Neuronal stem cell (in vitro differentiated cells): ENCODE data around the gene OR13G1.

ENCODE experiments used
- DNase-seq: peaks from one replicate; pipeline ENCODE4 v3.0.0-alpha.2; 2013; ENCODE audit warnings: low spot score
- H2AFZ ChIP-seq: one replicate; pipeline ENCODE4 v1.6.1; 2013; ENCODE audit warnings: mild to moderate bottlenecking, low read length, inconsistent platforms
- H2AK5ac ChIP-seq: 2 replicates; pipeline ENCODE4 v1.6.1; 2013; ENCODE audit warnings: low read depth, mild to moderate bottlenecking, inconsistent platforms, low read length, moderate library complexity, mixed read lengths
- H2BK120ac ChIP-seq: 2 replicates; pipeline ENCODE4 v1.6.1; 2013; ENCODE audit warnings: low read depth, mild to moderate bottlenecking, inconsistent platforms, low read length, moderate library complexity, mixed read lengths
- H2BK12ac ChIP-seq: one replicate; pipeline ENCODE4 v1.6.1; 2013; ENCODE audit warnings: low read length, inconsistent platforms
- H2BK15ac ChIP-seq: 2 replicates; pipeline ENCODE4 v1.6.1; 2013; ENCODE audit warnings: mild to moderate bottlenecking, low read length, inconsistent platforms, mixed read lengths
- H2BK5ac ChIP-seq: one replicate; pipeline ENCODE4 v1.6.1; 2013; ENCODE audit warnings: inconsistent platforms, mild to moderate bottlenecking, low read length, moderate library complexity
- H3K14ac ChIP-seq: one replicate; pipeline ENCODE4 v1.6.1; 2013; ENCODE audit warnings: low read length, inconsistent platforms
- H3K18ac ChIP-seq: 2 replicates; pipeline ENCODE4 v1.6.1; 2013; ENCODE audit warnings: low read length, inconsistent platforms
- H3K23ac ChIP-seq: 2 replicates; pipeline ENCODE4 v1.6.1; 2013; ENCODE audit warnings: low read depth, mild to moderate bottlenecking, mixed read lengths, low read length, inconsistent platforms; ENCODE audit not compliant: poor library complexity
- H3K27ac ChIP-seq: replicated peaks from 3 replicates; pipeline ENCODE4 v1.5.1; 2013; ENCODE audit warnings: low read length, inconsistent platforms
- H3K27me3 ChIP-seq, 3 experiments: 2 replicates each; pipeline ENCODE4 v1.6.1; 2013; ENCODE audit warnings: low read length in 3 of 3, mild to moderate bottlenecking in 2 of 3, inconsistent platforms in 1 of 3, low read depth in 1 of 3, mixed read lengths in 1 of 3, moderate library complexity in 1 of 3; ENCODE audit not compliant: control insufficient read depth in 3 of 3, insufficient read depth in 3 of 3
- H3K36me3 ChIP-seq, 2 donors: replicated peaks in 1 of 2; 2 replicates each; pipeline ENCODE4 v1.6.1; 2013; ENCODE audit warnings: low read length in 2 of 2; ENCODE audit not compliant: control insufficient read depth in 2 of 2, insufficient read depth in 2 of 2
- H3K4ac ChIP-seq: 2 replicates; pipeline ENCODE4 v1.6.1; 2013; ENCODE audit warnings: inconsistent platforms, mild to moderate bottlenecking, low read length, moderate library complexity
- H3K4me1 ChIP-seq, 2 donors: 1 replicate in 1 of 2; 2 replicates in 1 of 2; pipeline ENCODE4 v1.6.1; 2013; ENCODE audit warnings: low read length in 2 of 2, low read depth in 1 of 2; ENCODE audit not compliant: control insufficient read depth in 2 of 2, insufficient read depth in 1 of 2
- H3K4me2 ChIP-seq: one replicate; pipeline ENCODE4 v1.6.1; 2013; ENCODE audit warnings: mild to moderate bottlenecking, low read length, inconsistent platforms; ENCODE audit not compliant: insufficient read depth, poor library complexity, severe bottlenecking
- H3K4me3 ChIP-seq, 2 donors: 2 replicates each; pipeline ENCODE4 v1.5.1; 2013; ENCODE audit warnings: low read length in 2 of 2, mild to moderate bottlenecking in 2 of 2, inconsistent platforms in 1 of 2, moderate library complexity in 1 of 2
- H3K79me1 ChIP-seq: one replicate; pipeline ENCODE4 v1.6.1; 2013; ENCODE audit warnings: low read depth, mild to moderate bottlenecking, inconsistent platforms, low read length, moderate library complexity
- H3K9ac ChIP-seq: one replicate; pipeline ENCODE4 v1.6.1; 2013; ENCODE audit warnings: mild to moderate bottlenecking, low read depth, low read length, inconsistent platforms; ENCODE audit not compliant: poor library complexity
- H3K9me3 ChIP-seq, 2 donors: replicated peaks in 1 of 2; 2 replicates each; pipeline versions ENCODE3 to v1.6.1; 2013; ENCODE audit warnings: low read length in 2 of 2, mild to moderate bottlenecking in 2 of 2, inconsistent platforms in 1 of 2, low read depth in 1 of 2, mixed read lengths in 1 of 2, moderate library complexity in 1 of 2; ENCODE audit not compliant: control insufficient read depth in 2 of 2, insufficient read depth in 1 of 2
- H4K8ac ChIP-seq: one replicate; pipeline ENCODE4 v1.6.1; 2013; ENCODE audit warnings: low read depth, mild to moderate bottlenecking, inconsistent platforms, low read length, moderate library complexity
- H4K91ac ChIP-seq: one replicate; pipeline ENCODE4 v1.6.1; 2013; ENCODE audit warnings: low read length, low read depth, mild to moderate bottlenecking, inconsistent platforms; ENCODE audit not compliant: poor library complexity
- WGBS, 2 donors: extraction: QIAGEN DNeasy Blood & Tissue Kit; methylation state at CpG; one replicate each; pipeline ENCODE4 v1.1.7; 2013; ENCODE audit warnings: missing lambda C conversion rate in 2 of 2, mixed read lengths in 1 of 2; ENCODE audit not compliant: insufficient read length in 2 of 2, insufficient replicate concordance in 1 of 2; ENCODE audit errors: extremely low coverage in 2 of 2; 5-methylcytosine and 5-hydroxymethylcytosine counted together

The OR13G1 gene

DNA sequence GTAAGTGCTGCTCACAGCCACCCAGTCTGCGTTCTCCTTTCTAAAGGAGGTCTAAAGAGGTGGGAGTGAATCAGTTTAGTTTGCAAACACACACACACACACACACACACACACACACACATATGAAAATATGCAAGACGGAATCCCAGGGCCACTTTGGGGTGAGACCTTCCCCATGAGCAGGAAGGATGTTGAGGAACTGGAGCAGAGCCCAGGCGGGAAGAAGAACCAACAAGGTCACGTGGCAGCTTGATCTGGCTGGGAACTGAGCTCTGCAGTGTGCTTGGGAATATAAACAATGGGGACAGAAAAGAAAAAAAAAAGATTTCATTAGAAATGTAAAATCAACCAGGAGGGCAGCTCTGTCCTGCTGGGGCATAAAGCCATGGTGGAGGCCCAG lies 41.5 kb downstream of the OR13G1 start:
- no peak overlapping the region for H3K9ac ChIP-seq
- H3K27me3 ChIP-seq, result no peaks in the 10 kb centered on the region
- WGBS, 2 donors, result no CpG with 5 or more reads among the region's 4 CpGs
- no peak overlapping the region for H3K18ac ChIP-seq
- H2AFZ ChIP-seq, result no peak overlapping the region
- H2AK5ac ChIP-seq, result no peak overlapping the region
- H4K8ac ChIP-seq, result no peak overlapping the region
- H3K14ac ChIP-seq, result no peak overlapping the region
- H3K4me3 ChIP-seq, result no peak overlapping the region
- peaks cover 0 to 1% of the 10 kb centered on the region in 2 donors for H3K4me1 ChIP-seq
- no peak overlapping the region for H3K4ac ChIP-seq
- H3K4me2 ChIP-seq, result no peak overlapping the region
- H2BK5ac ChIP-seq, result no peak overlapping the region
- H2BK120ac ChIP-seq, result no peak overlapping the region
- no peak overlapping the region for H2BK15ac ChIP-seq
- no peak overlapping the region for H3K23ac ChIP-seq
- DNase-seq, result no peak
- H3K27ac ChIP-seq, result no peak overlapping the region
- no peaks in the 10 kb centered on the region for H3K36me3 ChIP-seq
- no peak overlapping the region for H4K91ac ChIP-seq
- H2BK12ac ChIP-seq, result no peak overlapping the region
- no peaks in the 10 kb centered on the region for H3K79me1 ChIP-seq
- H3K9me3 ChIP-seq, result peaks cover 0 to 2% of the 10 kb centered on the region in 2 donors

GRCh38 chr1:247627951-247628350 lies 51.6 kb downstream of the OR13G1 start:
- Histone ChIP-seq H2BK5ac (no peak overlapping the region), H3K14ac (no peak overlapping the region), H3K4ac (no peak overlapping the region), H3K4me1 (no peaks in the 10 kb centered on the region), H3K9ac (no peak overlapping the region), H4K8ac (no peak overlapping the region), H3K79me1 (no peaks in the 10 kb centered on the region), H3K27ac (no peak overlapping the region), H3K23ac (no peak overlapping the region), H3K4me3 (no peak overlapping the region), H3K27me3 (no peaks in the 10 kb centered on the region), H2BK15ac (no peak overlapping the region), H3K36me3 (no peaks in the 10 kb centered on the region), H4K91ac (no peak overlapping the region), H2BK120ac (no peak overlapping the region), H3K4me2 (no peak overlapping the region), H2AFZ (no peak overlapping the region), H3K9me3 (no peaks in the 10 kb centered on the region), H3K18ac (no peak overlapping the region), H2BK12ac (no peak overlapping the region), H2AK5ac (no peak overlapping the region)
- no CpG with 5 or more reads among the region's 3 CpGs for WGBS, 2 donors
- no peak for DNase-seq
